GM23338 (cell line): ENCODE measurements around the gene SOAT1. TPM values are rescaled to one million over a fixed set of nuclear protein-coding genes. Genes with fewer than 3 reads are reported as not detected.

Source experiments
- ATAC-seq: fragments of 200-7000 bp; cut with Tn5 transposase; 3 replicates; pipeline ENCODE4 v1.9.1; 2020
- DNase-seq: peaks from one replicate; pipeline ENCODE4 v3.0.0-alpha.2; 2015; ENCODE audit warnings: low spot score
- H2AFZ ChIP-seq: fragments of 200-600 bp; sonication (generic); 2 replicates; pipeline ENCODE4 v1.8.0; 2016; ENCODE audit warnings: antibody characterized with exemption, mild to moderate bottlenecking, moderate library complexity
- H3F3A ChIP-seq: fragments of 200-600 bp; sonication (generic); replicated peaks from 2 replicates; pipeline ENCODE4 v1.8.0; 2017; ENCODE audit warnings: antibody characterized with exemption, mixed run types, low read depth
- H3K27ac ChIP-seq: fragments of 200-600 bp; sonication (generic); 2 replicates; pipeline ENCODE4 v1.6.1; 2016; ENCODE audit warnings: low read depth
- H3K27me3 ChIP-seq: fragments of 200-600 bp; sonication (generic); 2 replicates; pipeline ENCODE4 v1.8.0; 2016; ENCODE audit warnings: mild to moderate bottlenecking, mixed run types, moderate library complexity; ENCODE audit not compliant: insufficient read depth
- H3K36me3 ChIP-seq: fragments of 200-600 bp; sonication (generic); 2 replicates; pipeline ENCODE4 v1.8.0; 2016; ENCODE audit warnings: mild to moderate bottlenecking; ENCODE audit not compliant: insufficient read depth
- H3K4me1 ChIP-seq: fragments of 200-600 bp; sonication (generic); 2 replicates; pipeline ENCODE4 v1.8.0; 2016; ENCODE audit warnings: mild to moderate bottlenecking, moderate library complexity; ENCODE audit not compliant: insufficient read depth
- H3K4me2 ChIP-seq: fragments of 200-600 bp; sonication (generic); 2 replicates; pipeline ENCODE4 v1.7.1; 2017; ENCODE audit warnings: mixed run types
- H3K4me3 ChIP-seq: fragments of 200-600 bp; sonication (generic); 2 replicates; pipeline ENCODE4 v1.6.1; 2016; ENCODE audit warnings: mixed run types
- H3K79me2 ChIP-seq: fragments of 200-600 bp; sonication (generic); replicated peaks from 2 replicates; pipeline ENCODE4 v1.8.0; 2017; ENCODE audit warnings: mild to moderate bottlenecking; ENCODE audit not compliant: insufficient read depth
- H3K9me2 ChIP-seq: fragments of 200-600 bp; sonication (generic); 2 replicates; pipeline ENCODE4 v1.8.0; 2017; ENCODE audit not compliant: insufficient read depth
- H4K20me1 ChIP-seq: fragments of 200-600 bp; sonication (generic); replicated peaks from 2 replicates; pipeline ENCODE4 v1.8.0; 2017; ENCODE audit warnings: mild to moderate bottlenecking; ENCODE audit not compliant: insufficient read depth
- H3K27ac Mint-ChIP-seq: 2 replicates; pipeline ENCODE4 v1.8.0; 2020; ENCODE audit warnings: inconsistent platforms, mild to moderate bottlenecking, moderate library complexity, mixed read lengths
- H3K27me3 Mint-ChIP-seq: 3 replicates; pipeline ENCODE4 v1.8.0; 2022; ENCODE audit warnings: low read depth, mild to moderate bottlenecking, moderate library complexity, mixed read lengths, inconsistent platforms; ENCODE audit not compliant: insufficient read depth, poor library complexity
- H3K36me3 Mint-ChIP-seq: 3 replicates; pipeline ENCODE4 v1.8.0; 2021; ENCODE audit warnings: low read depth, mild to moderate bottlenecking, inconsistent platforms, moderate library complexity, mixed read lengths
- H3K4me1 Mint-ChIP-seq: 3 replicates; pipeline ENCODE4 v1.8.0; 2020; ENCODE audit warnings: mild to moderate bottlenecking, inconsistent platforms, mixed read lengths
- H3K4me3 Mint-ChIP-seq: 3 replicates; pipeline ENCODE4 v1.8.0; 2021; ENCODE audit warnings: moderate library complexity, mild to moderate bottlenecking, inconsistent platforms, mixed read lengths
- H3K9me3 Mint-ChIP-seq: 3 replicates; pipeline ENCODE4 v1.8.0; 2020; ENCODE audit warnings: moderate library complexity, mild to moderate bottlenecking, inconsistent platforms, mixed read lengths
- CREB1 ChIP-seq: fragments of 250-450 bp; sonication (Bioruptor Pico); IDR thresholded peaks from 2 replicates; pipeline ENCODE4 v1.5.0; 2020; ENCODE audit warnings: low read depth, mild to moderate bottlenecking, moderate library complexity
- CTCF ChIP-seq, 2 experiments: fragments of 200-600 bp in 1 of 2; sonication (generic) in 1 of 2; conservative IDR thresholded peaks; 2 replicates each; pipeline versions ENCODE4 v1.5.1 to v1.6.1; 2016 to 2017; ENCODE audit warnings: antibody characterized with exemption in 2 of 2, low read depth in 2 of 2, mild to moderate bottlenecking in 2 of 2, moderate library complexity in 1 of 2
- EZH2 ChIP-seq: fragments of 200-600 bp; sonication (generic); IDR thresholded peaks from one replicate; pipeline ENCODE4 v1.8.0; 2017; ENCODE audit warnings: antibody characterized with exemption, mild to moderate bottlenecking, low read depth; ENCODE audit not compliant: unreplicated experiment
- JUNB ChIP-seq: IDR thresholded peaks from one replicate; pipeline ENCODE4 v1.6.1; 2016; ENCODE audit warnings: antibody characterized with exemption; ENCODE audit not compliant: unreplicated experiment
- NANOG ChIP-seq: IDR thresholded peaks from 2 replicates; pipeline ENCODE4 v1.6.1; 2016; ENCODE audit warnings: antibody characterized with exemption, borderline replicate concordance
- REST ChIP-seq: IDR thresholded peaks from one replicate; pipeline ENCODE4 v1.6.1; 2018; ENCODE audit warnings: antibody characterized with exemption; ENCODE audit not compliant: unreplicated experiment
- ZNF114 ChIP-seq: fragments of 250-450 bp; sonication (Bioruptor Pico); IDR thresholded peaks from 2 replicates; pipeline ENCODE4 v1.5.0; 2020; ENCODE audit warnings: mild to moderate bottlenecking, moderate library complexity
- ZNF331 ChIP-seq: fragments of 250-450 bp; sonication (Bioruptor Pico); IDR thresholded peaks from 2 replicates; pipeline ENCODE4 v1.5.0; 2020; ENCODE audit warnings: low read depth, mild to moderate bottlenecking, moderate library complexity
- polyA plus RNA-seq: library from polyadenylated mRNA; unstranded; fragments of >200 nt; fragmentation: Nextera tagmentation; extraction: Ambion mirVana; gene quantifications from 2 replicates; pipeline ENCODE4 v1.2.1, GENCODE V29; 2016
- total RNA-seq: library from RNA; depleted of rRNA; stranded (reverse); fragments of >200 nt; shearing (Covaris generic); gene quantifications from 2 replicates; pipeline ENCODE4 v1.2.3, GENCODE V29; 2014
- TF ChIP-seq, protein P1 (sequence below): fragments of 250-450 bp; sonication (Bioruptor Pico); IDR thresholded peaks from 2 replicates; pipeline ENCODE4 v1.5.0; 2020; ENCODE audit warnings: mild to moderate bottlenecking, moderate library complexity

The SOAT1 gene
- total and polyA plus RNA-seq, 2 experiments from 2014 or later: 1.3 to 2.6 TPM

- Mint-ChIP-seq H3K36me3 (no peaks in the 10 kb centered on the region; the same call in 2 of the 3 replicates), H3K4me3 (no peak overlapping the region), H3K9me3 (0 out of 3 replicates have a peak, but pooled peaks cover 4% of the 10 kb centered on the region), H3K27ac (no peak overlapping the region), H3K27me3 (no peaks in the 10 kb centered on the region), H3K4me1 (peaks cover 10% of the 10 kb centered on the region)
- DNase-seq (no peak), ATAC-seq (no peak)
- Histone ChIP-seq H3K4me3 (no peak overlapping the region), H2AFZ (no peak overlapping the region), H3K4me1 (peaks cover 11% of the 10 kb centered on the region), H3F3A (no peaks in the 10 kb centered on the region), H3K27ac (no peak overlapping the region), H3K27me3 (no peaks in the 10 kb centered on the region), H3K36me3 (no peaks in the 10 kb centered on the region), H3K4me2 (no peak overlapping the region), H4K20me1 (no peaks in the 10 kb centered on the region), H3K9me2 (no peaks in the 10 kb centered on the region), H3K79me2 (no peaks in the 10 kb centered on the region)
- TF ChIP-seq EZH2 (no peak), ZNF331 (no peak), ZNF114 (CRISPR knock-in tag) (no peak), CTCF (conservative IDR thresholded peaks at IDR 0.05; ENCODE audit: low read depth in 2 of 2) (no peak), CREB1 (CRISPR knock-in tag) (no peak), REST (no peak), JUNB (no peak), NANOG (no peak)
- TF ChIP-seq, protein P1, sequence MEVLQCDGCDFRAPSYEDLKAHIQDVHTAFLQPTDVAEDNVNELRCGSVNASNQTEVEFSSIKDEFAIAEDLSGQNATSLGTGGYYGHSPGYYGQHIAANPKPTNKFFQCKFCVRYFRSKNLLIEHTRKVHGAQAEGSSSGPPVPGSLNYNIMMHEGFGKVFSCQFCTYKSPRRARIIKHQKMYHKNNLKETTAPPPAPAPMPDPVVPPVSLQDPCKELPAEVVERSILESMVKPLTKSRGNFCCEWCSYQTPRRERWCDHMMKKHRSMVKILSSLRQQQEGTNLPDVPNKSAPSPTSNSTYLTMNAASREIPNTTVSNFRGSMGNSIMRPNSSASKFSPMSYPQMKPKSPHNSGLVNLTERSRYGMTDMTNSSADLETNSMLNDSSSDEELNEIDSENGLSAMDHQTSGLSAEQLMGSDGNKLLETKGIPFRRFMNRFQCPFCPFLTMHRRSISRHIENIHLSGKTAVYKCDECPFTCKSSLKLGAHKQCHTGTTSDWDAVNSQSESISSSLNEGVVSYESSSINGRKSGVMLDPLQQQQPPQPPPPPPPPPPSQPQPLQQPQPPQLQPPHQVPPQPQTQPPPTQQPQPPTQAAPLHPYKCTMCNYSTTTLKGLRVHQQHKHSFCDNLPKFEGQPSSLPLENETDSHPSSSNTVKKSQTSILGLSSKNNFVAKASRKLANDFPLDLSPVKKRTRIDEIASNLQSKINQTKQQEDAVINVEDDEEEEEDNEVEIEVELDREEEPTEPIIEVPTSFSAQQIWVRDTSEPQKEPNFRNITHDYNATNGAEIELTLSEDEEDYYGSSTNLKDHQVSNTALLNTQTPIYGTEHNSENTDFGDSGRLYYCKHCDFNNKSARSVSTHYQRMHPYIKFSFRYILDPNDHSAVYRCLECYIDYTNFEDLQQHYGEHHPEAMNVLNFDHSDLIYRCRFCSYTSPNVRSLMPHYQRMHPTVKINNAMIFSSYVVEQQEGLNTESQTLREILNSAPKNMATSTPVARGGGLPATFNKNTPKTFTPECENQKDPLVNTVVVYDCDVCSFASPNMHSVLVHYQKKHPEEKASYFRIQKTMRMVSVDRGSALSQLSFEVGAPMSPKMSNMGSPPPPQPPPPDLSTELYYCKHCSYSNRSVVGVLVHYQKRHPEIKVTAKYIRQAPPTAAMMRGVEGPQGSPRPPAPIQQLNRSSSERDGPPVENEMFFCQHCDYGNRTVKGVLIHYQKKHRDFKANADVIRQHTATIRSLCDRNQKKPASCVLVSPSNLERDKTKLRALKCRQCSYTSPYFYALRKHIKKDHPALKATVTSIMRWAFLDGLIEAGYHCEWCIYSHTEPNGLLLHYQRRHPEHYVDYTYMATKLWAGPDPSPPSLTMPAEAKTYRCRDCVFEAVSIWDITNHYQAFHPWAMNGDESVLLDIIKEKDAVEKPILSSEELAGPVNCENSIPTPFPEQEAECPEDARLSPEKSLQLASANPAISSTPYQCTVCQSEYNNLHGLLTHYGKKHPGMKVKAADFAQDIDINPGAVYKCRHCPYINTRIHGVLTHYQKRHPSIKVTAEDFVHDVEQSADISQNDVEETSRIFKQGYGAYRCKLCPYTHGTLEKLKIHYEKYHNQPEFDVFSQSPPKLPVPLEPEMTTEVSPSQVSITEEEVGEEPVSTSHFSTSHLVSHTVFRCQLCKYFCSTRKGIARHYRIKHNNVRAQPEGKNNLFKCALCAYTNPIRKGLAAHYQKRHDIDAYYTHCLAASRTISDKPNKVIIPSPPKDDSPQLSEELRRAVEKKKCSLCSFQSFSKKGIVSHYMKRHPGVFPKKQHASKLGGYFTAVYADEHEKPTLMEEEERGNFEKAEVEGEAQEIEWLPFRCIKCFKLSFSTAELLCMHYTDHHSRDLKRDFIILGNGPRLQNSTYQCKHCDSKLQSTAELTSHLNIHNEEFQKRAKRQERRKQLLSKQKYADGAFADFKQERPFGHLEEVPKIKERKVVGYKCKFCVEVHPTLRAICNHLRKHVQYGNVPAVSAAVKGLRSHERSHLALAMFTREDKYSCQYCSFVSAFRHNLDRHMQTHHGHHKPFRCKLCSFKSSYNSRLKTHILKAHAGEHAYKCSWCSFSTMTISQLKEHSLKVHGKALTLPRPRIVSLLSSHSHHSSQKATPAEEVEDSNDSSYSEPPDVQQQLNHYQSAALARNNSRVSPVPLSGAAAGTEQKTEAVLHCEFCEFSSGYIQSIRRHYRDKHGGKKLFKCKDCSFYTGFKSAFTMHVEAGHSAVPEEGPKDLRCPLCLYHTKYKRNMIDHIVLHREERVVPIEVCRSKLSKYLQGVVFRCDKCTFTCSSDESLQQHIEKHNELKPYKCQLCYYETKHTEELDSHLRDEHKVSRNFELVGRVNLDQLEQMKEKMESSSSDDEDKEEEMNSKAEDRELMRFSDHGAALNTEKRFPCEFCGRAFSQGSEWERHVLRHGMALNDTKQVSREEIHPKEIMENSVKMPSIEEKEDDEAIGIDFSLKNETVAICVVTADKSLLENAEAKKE (CRISPR knock-in tag): no peak
Observed at GRCh38 chr1:179327679-179328078, 34.1 kb downstream of the SOAT1 start.
